Measurements from ENCODE around the gene ERFE. TPM values are rescaled to one million over a fixed set of nuclear protein-coding genes. Genes with fewer than 3 reads are reported as not detected.

ERFE gene, protein sequence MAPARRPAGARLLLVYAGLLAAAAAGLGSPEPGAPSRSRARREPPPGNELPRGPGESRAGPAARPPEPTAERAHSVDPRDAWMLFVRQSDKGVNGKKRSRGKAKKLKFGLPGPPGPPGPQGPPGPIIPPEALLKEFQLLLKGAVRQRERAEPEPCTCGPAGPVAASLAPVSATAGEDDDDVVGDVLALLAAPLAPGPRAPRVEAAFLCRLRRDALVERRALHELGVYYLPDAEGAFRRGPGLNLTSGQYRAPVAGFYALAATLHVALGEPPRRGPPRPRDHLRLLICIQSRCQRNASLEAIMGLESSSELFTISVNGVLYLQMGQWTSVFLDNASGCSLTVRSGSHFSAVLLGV
- not detected in 2 replicates for total RNA-seq (2013; cell fraction: nucleolus; rRNA removed)
- total RNA-seq (2014; rRNA removed), result not detected in 2 replicates
- not detected in 2 replicates for total RNA-seq (2014; rRNA removed; fragmentation: Illumina TruSeq; extraction: Trizol)
- total RNA-seq (2021), result not detected in 2 replicates
- not detected for polyA plus RNA-seq (2011; ENCODE audit: low read depth)
- not detected in 2 replicates for polyA plus RNA-seq (2011; rRNA removed)
- not detected in 2 replicates for polyA plus RNA-seq (2011; cell fraction: cytosol; rRNA removed)
- not detected in 2 replicates for polyA plus RNA-seq (2011; cell fraction: nucleus; rRNA removed)
- polyA plus RNA-seq (2012), result 0.11 TPM in 1 of 2 replicates, not detected in the other
- polyA plus RNA-seq (2014; fragmentation: Illumina TruSeq; extraction: Trizol), result not detected in 2 replicates
- not detected for polyA plus RNA-seq (2014; fragmentation: Nextera tagmentation; extraction: Ambion mirVana)
- not detected in 2 replicates for polyA plus RNA-seq (2014; rRNA removed)
- not detected for polyA plus RNA-seq (2016; fragmentation: Nextera tagmentation; extraction: Ambion mirVana)
- not detected in 2 replicates for polyA minus RNA-seq (2011; rRNA and poly(A)+ RNA removed)
- not detected in 2 replicates for polyA minus RNA-seq (2011; cell fraction: cytosol; rRNA and poly(A)+ RNA removed)
- 0.24 TPM in 1 of 2 replicates, not detected in the other for polyA minus RNA-seq (2011; cell fraction: nucleus; rRNA and poly(A)+ RNA removed)
- percentile 9 among the genes with signal in this experiment for Bru-seq, nascent RNA
- BruChase-seq, experiment 1, labeled RNA remaining after a 6-hour chase, result not detected
- BruChase-seq, experiment 2, labeled RNA remaining after a 2-hour chase, result percentile 9 among the genes with signal in this experiment
- long read RNA-seq, experiment 1, result 0 reads
- long read RNA-seq, experiment 2, result 0 reads

DNA sequence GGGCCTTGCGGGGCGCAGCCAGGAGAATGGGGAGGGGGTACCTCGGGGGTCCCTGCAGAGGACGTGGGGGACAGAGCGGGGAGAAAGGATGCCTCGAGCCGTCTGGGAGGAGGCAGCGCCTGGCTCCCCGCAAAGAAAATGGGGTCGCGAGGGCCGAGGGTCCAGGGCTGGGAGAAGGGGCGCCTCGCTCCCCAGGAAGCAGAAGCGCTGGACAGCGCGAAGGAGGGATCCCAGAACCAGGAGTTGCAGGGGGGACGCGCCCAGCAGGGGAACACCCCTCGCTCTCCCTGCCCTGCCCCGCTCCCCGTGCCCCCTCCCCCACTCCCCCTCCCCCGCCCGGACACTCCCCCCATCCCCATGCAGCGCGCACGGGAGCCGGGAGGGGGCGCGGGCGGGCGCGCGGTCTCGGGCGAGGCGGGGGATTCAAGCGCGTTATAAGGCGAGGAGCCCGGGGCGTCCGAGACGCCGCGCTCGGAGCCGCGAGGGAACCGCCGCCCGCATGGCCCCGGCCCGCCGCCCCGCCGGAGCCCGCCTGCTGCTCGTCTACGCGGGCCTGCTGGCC lies at the start of gene ERFE:
ERFE (plus strand) TSS at position 462 of the 562 bp plus-strand sequence; CDS start at position 500, 38 bp downstream.
- ChIA-PET SMC1A (ENCODE audit: uncharacterized antibody, unreplicated experiment) (no interaction called here), CTCF (no interaction called here), RAD21 (ENCODE audit: unreplicated experiment) (no interaction called here), POLR2A (no interaction called here)
- no peaks in the 10 kb centered on the region for H3K36me3 ChIP-seq (ENCODE audit: control insufficient read depth in 2 of 2, insufficient read depth in 2 of 2, low read length in 1 of 2)
- peak; percentile 62 for ATAC-seq
- no peak for FAIRE-seq
- no peaks in the 10 kb centered on the region for H4K20me1 ChIP-seq (ENCODE audit: control insufficient read depth, insufficient read depth)
- H3K4me3 ChIP-seq, result no peak within 1 kb of the TSS
- peak within 1 kb of the TSS; percentile 7; the same call in 1 of the 2 replicates for H3K4me2 ChIP-seq (ENCODE audit: control insufficient read depth, insufficient read depth)
- peaks cover 6% of the 10 kb centered on the region; the same call in 1 of the 2 replicates for H3K4me1 ChIP-seq (ENCODE audit: control insufficient read depth, insufficient read depth, low read length)
- no peaks in the 10 kb centered on the region for H3K79me2 ChIP-seq (ENCODE audit: control insufficient read depth, insufficient read depth, low read length)
- peaks cover 3 to 12% of the 10 kb centered on the region in 2 experiments; a peak in 3 of 4 replicates for H3K27me3 ChIP-seq (replicated peaks in 1 of 2; ENCODE audit: control insufficient read depth in 2 of 2, insufficient read depth in 2 of 2, low read length in 1 of 2)
- no peak within 1 kb of the TSS for H3K27ac ChIP-seq (ENCODE audit: control insufficient read depth, insufficient read depth)
- 38% methylated on average over 17 of the region's 61 CpGs for WGBS (ENCODE audit: insufficient coverage, insufficient replicate concordance, low lambda C conversion rate, missing lambda C conversion rate)
- H3K9me3 ChIP-seq (replicated peaks; ENCODE audit: control insufficient read depth, insufficient read depth, low read length), result no peaks in the 10 kb centered on the region
- no peak for DNase-seq (ENCODE audit: low read depth, low spot score)
- intact Hi-C loops (cut with micrococcal nuclease; ENCODE audit: unreplicated experiment), result no loop called here
- no TSS peak for BruUV-seq (replicated peaks)
- in situ Hi-C loops (cut with MboI), result no loop called here
- H2AFZ ChIP-seq (ENCODE audit: control insufficient read depth, low read depth, low read length), result no peak within 1 kb of the TSS
- no peak within 1 kb of the TSS for H3K9ac ChIP-seq (ENCODE audit: control insufficient read depth, insufficient read depth, low read length)
- TF ChIP-seq ZSCAN29 (IDR thresholded peaks at IDR 0.05) (no peak), FOXM1 (IDR thresholded peaks at IDR 0.05; ENCODE audit: low read depth, low read length) (no peak), JUNB (IDR thresholded peaks at IDR 0.05) (no peak), SREBF2 (IDR thresholded peaks at IDR 0.05; ENCODE audit: low read length) (no peak), TCF12 (IDR thresholded peaks at IDR 0.05; ENCODE audit: low read depth, low read length) (no peak), RFX5 (IDR thresholded peaks at IDR 0.05; ENCODE audit: low read depth, low read length) (no peak), HCFC1 (IDR thresholded peaks at IDR 0.05; ENCODE audit: low read length) (no peak)
- TF ChIP-seq, protein P1, sequence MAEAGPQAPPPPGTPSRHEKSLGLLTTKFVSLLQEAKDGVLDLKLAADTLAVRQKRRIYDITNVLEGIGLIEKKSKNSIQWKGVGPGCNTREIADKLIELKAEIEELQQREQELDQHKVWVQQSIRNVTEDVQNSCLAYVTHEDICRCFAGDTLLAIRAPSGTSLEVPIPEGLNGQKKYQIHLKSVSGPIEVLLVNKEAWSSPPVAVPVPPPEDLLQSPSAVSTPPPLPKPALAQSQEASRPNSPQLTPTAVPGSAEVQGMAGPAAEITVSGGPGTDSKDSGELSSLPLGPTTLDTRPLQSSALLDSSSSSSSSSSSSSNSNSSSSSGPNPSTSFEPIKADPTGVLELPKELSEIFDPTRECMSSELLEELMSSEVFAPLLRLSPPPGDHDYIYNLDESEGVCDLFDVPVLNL (IDR thresholded peaks at IDR 0.05; ENCODE audit: low read depth, low read length), result peak; percentile 75; the same call in 1 of the 2 replicates
- TF ChIP-seq, protein P2, sequence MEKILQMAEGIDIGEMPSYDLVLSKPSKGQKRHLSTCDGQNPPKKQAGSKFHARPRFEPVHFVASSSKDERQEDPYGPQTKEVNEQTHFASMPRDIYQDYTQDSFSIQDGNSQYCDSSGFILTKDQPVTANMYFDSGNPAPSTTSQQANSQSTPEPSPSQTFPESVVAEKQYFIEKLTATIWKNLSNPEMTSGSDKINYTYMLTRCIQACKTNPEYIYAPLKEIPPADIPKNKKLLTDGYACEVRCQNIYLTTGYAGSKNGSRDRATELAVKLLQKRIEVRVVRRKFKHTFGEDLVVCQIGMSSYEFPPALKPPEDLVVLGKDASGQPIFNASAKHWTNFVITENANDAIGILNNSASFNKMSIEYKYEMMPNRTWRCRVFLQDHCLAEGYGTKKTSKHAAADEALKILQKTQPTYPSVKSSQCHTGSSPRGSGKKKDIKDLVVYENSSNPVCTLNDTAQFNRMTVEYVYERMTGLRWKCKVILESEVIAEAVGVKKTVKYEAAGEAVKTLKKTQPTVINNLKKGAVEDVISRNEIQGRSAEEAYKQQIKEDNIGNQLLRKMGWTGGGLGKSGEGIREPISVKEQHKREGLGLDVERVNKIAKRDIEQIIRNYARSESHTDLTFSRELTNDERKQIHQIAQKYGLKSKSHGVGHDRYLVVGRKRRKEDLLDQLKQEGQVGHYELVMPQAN (conservative IDR thresholded peaks at IDR 0.05), result 0 out of 2 replicates have a peak, but pooled peaks have one; percentile 23
- TF ChIP-seq, protein P3, sequence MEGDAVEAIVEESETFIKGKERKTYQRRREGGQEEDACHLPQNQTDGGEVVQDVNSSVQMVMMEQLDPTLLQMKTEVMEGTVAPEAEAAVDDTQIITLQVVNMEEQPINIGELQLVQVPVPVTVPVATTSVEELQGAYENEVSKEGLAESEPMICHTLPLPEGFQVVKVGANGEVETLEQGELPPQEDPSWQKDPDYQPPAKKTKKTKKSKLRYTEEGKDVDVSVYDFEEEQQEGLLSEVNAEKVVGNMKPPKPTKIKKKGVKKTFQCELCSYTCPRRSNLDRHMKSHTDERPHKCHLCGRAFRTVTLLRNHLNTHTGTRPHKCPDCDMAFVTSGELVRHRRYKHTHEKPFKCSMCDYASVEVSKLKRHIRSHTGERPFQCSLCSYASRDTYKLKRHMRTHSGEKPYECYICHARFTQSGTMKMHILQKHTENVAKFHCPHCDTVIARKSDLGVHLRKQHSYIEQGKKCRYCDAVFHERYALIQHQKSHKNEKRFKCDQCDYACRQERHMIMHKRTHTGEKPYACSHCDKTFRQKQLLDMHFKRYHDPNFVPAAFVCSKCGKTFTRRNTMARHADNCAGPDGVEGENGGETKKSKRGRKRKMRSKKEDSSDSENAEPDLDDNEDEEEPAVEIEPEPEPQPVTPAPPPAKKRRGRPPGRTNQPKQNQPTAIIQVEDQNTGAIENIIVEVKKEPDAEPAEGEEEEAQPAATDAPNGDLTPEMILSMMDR (IDR thresholded peaks at IDR 0.05 in 2 of 3, conservative IDR thresholded peaks at IDR 0.05 in 1 of 3; ENCODE audit: control insufficient read depth in 2 of 3, extremely low read depth in 1 of 3, insufficient read depth in 1 of 3, low read depth in 3 of 3, low read length in 3 of 3), result peak in 2 of 3 experiments; percentile 29 to 52; a peak in 3 of 6 replicates
- TF ChIP-seq, protein P4, sequence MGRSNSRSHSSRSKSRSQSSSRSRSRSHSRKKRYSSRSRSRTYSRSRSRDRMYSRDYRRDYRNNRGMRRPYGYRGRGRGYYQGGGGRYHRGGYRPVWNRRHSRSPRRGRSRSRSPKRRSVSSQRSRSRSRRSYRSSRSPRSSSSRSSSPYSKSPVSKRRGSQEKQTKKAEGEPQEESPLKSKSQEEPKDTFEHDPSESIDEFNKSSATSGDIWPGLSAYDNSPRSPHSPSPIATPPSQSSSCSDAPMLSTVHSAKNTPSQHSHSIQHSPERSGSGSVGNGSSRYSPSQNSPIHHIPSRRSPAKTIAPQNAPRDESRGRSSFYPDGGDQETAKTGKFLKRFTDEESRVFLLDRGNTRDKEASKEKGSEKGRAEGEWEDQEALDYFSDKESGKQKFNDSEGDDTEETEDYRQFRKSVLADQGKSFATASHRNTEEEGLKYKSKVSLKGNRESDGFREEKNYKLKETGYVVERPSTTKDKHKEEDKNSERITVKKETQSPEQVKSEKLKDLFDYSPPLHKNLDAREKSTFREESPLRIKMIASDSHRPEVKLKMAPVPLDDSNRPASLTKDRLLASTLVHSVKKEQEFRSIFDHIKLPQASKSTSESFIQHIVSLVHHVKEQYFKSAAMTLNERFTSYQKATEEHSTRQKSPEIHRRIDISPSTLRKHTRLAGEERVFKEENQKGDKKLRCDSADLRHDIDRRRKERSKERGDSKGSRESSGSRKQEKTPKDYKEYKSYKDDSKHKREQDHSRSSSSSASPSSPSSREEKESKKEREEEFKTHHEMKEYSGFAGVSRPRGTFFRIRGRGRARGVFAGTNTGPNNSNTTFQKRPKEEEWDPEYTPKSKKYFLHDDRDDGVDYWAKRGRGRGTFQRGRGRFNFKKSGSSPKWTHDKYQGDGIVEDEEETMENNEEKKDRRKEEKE (IDR thresholded peaks at IDR 0.05), result no peak

All from GM12878 (cell line).